HPDE6-E6E7 (cell line): ENCODE measurements around the gene PIK3C2G.
"Not testable (repeated sequence)": the region's sequence is repeated elsewhere in the genome, so short reads cannot be mapped to it uniquely, and the experiment has no call there.

Source experiments
- DNase-seq: peaks from one replicate; pipeline ENCODE4 v3.0.0; 2011; ENCODE audit warnings: missing footprints; ENCODE audit errors: extremely low spot score

Gene PIK3C2G

GRCh38 chr12:18468246-18469075 lies 207.1 kb downstream of the PIK3C2G start:
- peak; percentile 41 for DNase-seq

GRCh38 chr12:18470251-18470650 lies 208.9 kb downstream of the PIK3C2G start:
- DNase-seq, result no peak

- no peak for DNase-seq
Measured at GRCh38 chr12:18472304-18472703, 211.0 kb downstream of the PIK3C2G start.

- DNase-seq, result no peak
Measured at GRCh38 chr12:18472806-18473205, 211.5 kb downstream of the PIK3C2G start.

- DNase-seq, result no peak
Measured at GRCh38 chr12:18476861-18477260, 215.5 kb downstream of the PIK3C2G start.

GRCh38 chr12:18479256-18479655 lies 217.9 kb downstream of the PIK3C2G start:
- peak; percentile 67 for DNase-seq

GRCh38 chr12:18482601-18483120 lies 221.3 kb downstream of the PIK3C2G start:
- DNase-seq, result no peak

- DNase-seq, result no peak
Measured at GRCh38 chr12:18483698-18484325, 222.5 kb downstream of the PIK3C2G start.

- DNase-seq, result no peak
Measured at GRCh38 chr12:18486036-18486435, 224.7 kb downstream of the PIK3C2G start.

GRCh38 chr12:18487509-18487908 lies 226.2 kb downstream of the PIK3C2G start:
- DNase-seq, result no peak

GRCh38 chr12:18492372-18493025 lies 231.2 kb downstream of the PIK3C2G start:
- no peak for DNase-seq

GRCh38 chr12:18496156-18496555 lies 234.8 kb downstream of the PIK3C2G start:
- DNase-seq, result no peak

- not testable (repeated sequence) for DNase-seq
Measured at GRCh38 chr12:18500160-18500574, 238.8 kb downstream of the PIK3C2G start.

GRCh38 chr12:18500736-18501135 lies 239.4 kb downstream of the PIK3C2G start:
- DNase-seq, result not testable (repeated sequence)

- no peak for DNase-seq
Measured at GRCh38 chr12:18502422-18502968, 241.2 kb downstream of the PIK3C2G start.

- no peak for DNase-seq
Measured at GRCh38 chr12:18521461-18521860, 260.1 kb downstream of the PIK3C2G start.

- no peak for DNase-seq
Measured at GRCh38 chr12:18522806-18523205, 261.5 kb downstream of the PIK3C2G start.

GRCh38 chr12:18542497-18542896 lies 281.2 kb downstream of the PIK3C2G start:
- not testable (repeated sequence) for DNase-seq

- no peak for DNase-seq
Measured at GRCh38 chr12:18546399-18546798, 285.1 kb downstream of the PIK3C2G start.

GRCh38 chr12:18549598-18549997 lies 288.3 kb downstream of the PIK3C2G start:
- no peak for DNase-seq

GRCh38 chr12:18551106-18551505 lies 289.8 kb downstream of the PIK3C2G start:
- DNase-seq, result no peak

- no peak for DNase-seq
Measured at GRCh38 chr12:18551701-18552100, 290.4 kb downstream of the PIK3C2G start.
